GM20000 (cell line): ENCODE measurements around the gene KRTAP6-2.

Experiments
- DNase-seq: peaks from one replicate; pipeline ENCODE4 v3.0.0; 2012; ENCODE audit warnings: low spot score
- CTCF ChIP-seq: IDR thresholded peaks from 2 replicates; pipeline ENCODE4 v1.5.1; 2012; ENCODE audit warnings: mild to moderate bottlenecking, control low read depth; ENCODE audit errors: extremely low read depth, missing control alignments

Gene KRTAP6-2

GRCh38 chr21:30612132-30612531 is 13.4 kb upstream of the KRTAP6-2 start:
- TF ChIP-seq CTCF: no peak
- DNase-seq: no peak

- TF ChIP-seq CTCF: no peak
- DNase-seq: no peak
Measured at GRCh38 chr21:30605968-30606367, 7.3 kb upstream of the KRTAP6-2 start.

GRCh38 chr21:30600787-30601186 is 2.1 kb upstream of the KRTAP6-2 start, which contains the start of gene KRTAP22-1:
TSS of gene KRTAP22-1 (plus strand) at chr21:30601087.
- DNase-seq: no peak
- no peak for TF ChIP-seq CTCF

- DNase-seq: no peak
- TF ChIP-seq CTCF: no peak
Measured at GRCh38 chr21:30592140-30592539, 6.6 kb downstream of the KRTAP6-2 start, which contains the start of gene KRTAP6-3. TSS of gene KRTAP6-3 (plus strand) at chr21:30592440. CDS start at chr21:30592446, 6 bp downstream.

GRCh38 chr21:30590297-30590696 is 8.4 kb downstream of the KRTAP6-2 start, which contains the start of gene KRTAP22-2:
TSS of gene KRTAP22-2 (minus strand) at chr21:30590397.
- DNase-seq: no peak
- TF ChIP-seq CTCF: no peak

GRCh38 chr21:30582870-30583269 is 15.8 kb downstream of the KRTAP6-2 start:
- TF ChIP-seq CTCF: no peak
- no peak for DNase-seq

- no peak for DNase-seq
- TF ChIP-seq CTCF: no peak
Measured at GRCh38 chr21:30580132-30580531, 18.6 kb downstream of the KRTAP6-2 start.
